GM18502 (cell line): Measurements from ENCODE around the gene PDGFD.

Experiments used
- ATAC-seq: cut with Tn5 transposase; IDR thresholded peaks from one replicate; pipeline ENCODE4 v1.9.1; 2021; ENCODE audit warnings: mild to moderate bottlenecking; ENCODE audit not compliant: unreplicated experiment, poor library complexity

Gene PDGFD

GRCh38 chr11:104015649-104016415 lies 148.1 kb downstream of the PDGFD start:
- ATAC-seq, result peak; percentile 92

GRCh38 chr11:104011044-104011443 lies 152.9 kb downstream of the PDGFD start:
- no peak for ATAC-seq

- ATAC-seq, result no peak
These were observed 154.2 kb downstream of the PDGFD start for GRCh38 chr11:104009744-104010143.

- ATAC-seq, result no peak
These were observed 158.6 kb downstream of the PDGFD start for GRCh38 chr11:104005234-104005855.

GRCh38 chr11:104003491-104003890 lies 160.5 kb downstream of the PDGFD start:
- no peak for ATAC-seq

- ATAC-seq, result no peak
These were observed 162.3 kb downstream of the PDGFD start for GRCh38 chr11:104001561-104002056.

GRCh38 chr11:104000798-104001197 lies 163.1 kb downstream of the PDGFD start:
- no peak for ATAC-seq

GRCh38 chr11:103998826-103999508 lies 165.0 kb downstream of the PDGFD start:
- ATAC-seq, result no peak

- ATAC-seq, result peak; percentile 86
These were observed 166.9 kb downstream of the PDGFD start for GRCh38 chr11:103997082-103997481.

GRCh38 chr11:103995896-103996295 lies 168.1 kb downstream of the PDGFD start:
- no peak for ATAC-seq

- ATAC-seq, result no peak
These were observed 169.4 kb downstream of the PDGFD start for GRCh38 chr11:103994518-103994917.

GRCh38 chr11:103994094-103994493 lies 169.9 kb downstream of the PDGFD start:
- no peak for ATAC-seq

GRCh38 chr11:103993507-103993906 lies 170.4 kb downstream of the PDGFD start:
- no peak for ATAC-seq

GRCh38 chr11:103988595-103988969 lies 175.4 kb downstream of the PDGFD start:
- no peak for ATAC-seq

- ATAC-seq, result no peak
These were observed 176.0 kb downstream of the PDGFD start for GRCh38 chr11:103987629-103988594.

- no peak for ATAC-seq
These were observed 178.9 kb downstream of the PDGFD start for GRCh38 chr11:103985041-103985440.

- no peak for ATAC-seq
These were observed 183.8 kb downstream of the PDGFD start for GRCh38 chr11:103980108-103980507.

- ATAC-seq, result no peak
These were observed 185.0 kb downstream of the PDGFD start for GRCh38 chr11:103978616-103979595.

- ATAC-seq, result no peak
These were observed 191.9 kb downstream of the PDGFD start for GRCh38 chr11:103972013-103972412.
